Hematopoietic multipotent progenitor cell treated with erythropoietin and hydrocortisone succinate and interleukin-3 and kit ligand, for 15 days (in vitro differentiated cells): Measurements from ENCODE around the gene FMN1.

ENCODE experiments used
- DNase-seq: peaks from one replicate; pipeline ENCODE4 v3.0.0-alpha.2; 2015; ENCODE audit warnings: low spot score

FMN1 gene

DNA sequence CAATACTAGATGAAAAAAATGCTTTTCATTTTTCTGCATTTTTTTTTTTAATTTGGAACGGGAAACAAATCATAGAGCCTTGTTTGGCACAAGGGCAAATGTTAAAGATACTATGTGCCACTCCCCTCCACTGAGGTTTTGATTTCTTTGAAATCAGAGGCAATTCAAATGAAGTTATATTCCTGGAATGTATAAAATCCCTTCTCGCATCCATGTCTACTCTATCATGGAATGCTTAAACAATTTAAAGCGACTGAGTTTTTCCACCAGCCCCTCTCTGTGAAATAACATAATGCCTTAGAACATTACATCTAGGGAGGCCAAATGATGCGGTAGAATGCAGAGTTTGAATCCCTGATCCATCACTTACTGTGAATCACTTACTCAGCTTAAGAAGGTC, 69.7 kb downstream of the FMN1 start:
- DNase-seq, result no peak

DNA sequence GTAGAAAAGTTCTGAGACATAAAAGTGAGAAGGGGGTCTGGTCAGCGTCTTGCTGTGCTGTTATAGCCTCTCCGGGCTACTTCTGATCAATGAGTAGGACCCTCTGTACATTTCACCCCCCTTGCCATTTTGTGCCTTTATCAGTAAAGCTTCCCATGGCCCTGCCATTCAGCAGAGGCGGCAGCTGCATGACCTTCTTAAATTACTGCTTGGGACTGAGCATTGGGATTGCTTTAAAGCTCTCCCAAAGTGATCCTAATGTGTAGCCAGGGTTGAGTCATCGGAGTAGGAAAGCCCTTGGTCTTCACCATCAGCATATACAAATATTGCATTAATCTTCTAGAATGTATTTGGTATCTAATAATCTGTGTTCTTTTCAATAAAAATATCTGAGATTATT, 70.2 kb downstream of the FMN1 start:
- DNase-seq, result no peak

GRCh38 chr15:33119865-33120264, 74.6 kb downstream of the FMN1 start:
- no peak for DNase-seq

GRCh38 chr15:33119273-33119672, 75.2 kb downstream of the FMN1 start:
- DNase-seq, result no peak

GRCh38 chr15:33116198-33116597, 78.3 kb downstream of the FMN1 start:
- DNase-seq, result no peak

GRCh38 chr15:33115191-33115861, 79.2 kb downstream of the FMN1 start:
- no peak for DNase-seq

DNA sequence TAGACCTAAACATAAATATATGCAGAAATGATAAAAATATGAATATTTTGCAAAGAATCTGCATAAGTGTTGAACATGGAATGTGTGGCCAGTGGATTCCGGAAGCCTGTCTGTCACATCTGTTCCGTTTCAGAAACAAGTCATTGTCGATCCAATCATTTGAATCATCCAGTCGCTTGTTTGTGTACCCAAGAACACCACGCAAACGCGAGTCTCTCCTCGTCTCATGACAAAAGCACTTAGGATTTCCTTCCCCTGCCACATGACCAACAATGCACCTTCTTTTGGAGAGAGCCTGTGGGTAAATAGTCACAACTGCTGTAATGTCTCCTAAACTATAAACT, 80.2 kb downstream of the FMN1 start:
- DNase-seq, result no peak

GRCh38 chr15:33113666-33114373, 80.7 kb downstream of the FMN1 start:
- no peak for DNase-seq

- no peak for DNase-seq
These were observed 81.9 kb downstream of the FMN1 start for GRCh38 chr15:33112541-33113105.

- DNase-seq, result no peak
These were observed 83.5 kb downstream of the FMN1 start for GRCh38 chr15:33111041-33111451.

DNA sequence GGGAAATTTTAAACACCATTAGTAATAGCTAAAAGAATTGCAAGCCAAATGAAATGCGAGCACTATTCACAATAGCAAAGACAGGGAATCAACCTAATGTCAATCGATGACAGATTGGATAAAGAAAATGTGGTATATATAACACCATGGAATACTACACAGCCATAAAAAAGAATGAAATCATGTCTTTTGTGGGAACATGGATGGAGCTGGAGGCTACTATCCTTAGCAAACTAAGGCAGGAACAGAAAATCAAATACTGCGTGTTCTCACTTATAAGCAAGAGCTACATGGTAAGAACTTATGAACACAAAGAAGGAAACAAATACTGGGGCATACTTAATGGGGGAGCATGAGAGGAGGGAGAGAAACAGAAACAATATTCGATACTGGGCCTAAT, 85.2 kb downstream of the FMN1 start:
- DNase-seq, result no peak

DNA sequence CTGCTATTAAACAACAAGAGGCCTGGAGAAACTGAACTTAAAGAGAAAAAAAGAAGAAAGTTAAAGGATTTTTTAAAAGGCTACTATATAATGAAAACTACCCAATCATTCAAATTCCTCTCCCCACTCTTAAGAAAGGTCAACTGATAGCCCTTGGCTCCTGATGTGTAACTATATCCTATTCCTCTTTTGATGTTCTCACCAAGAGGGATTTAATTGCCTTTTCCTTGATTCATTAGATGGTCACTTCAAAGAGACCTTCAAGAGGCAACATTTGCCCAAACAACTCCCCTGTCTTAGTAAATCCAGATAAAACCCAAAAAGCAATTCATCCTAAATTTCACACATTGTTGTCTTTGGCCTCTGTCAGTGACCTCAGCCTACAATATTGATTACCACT, 86.0 kb downstream of the FMN1 start:
- DNase-seq, result no peak

GRCh38 chr15:33107950-33108349, 86.6 kb downstream of the FMN1 start:
- DNase-seq, result no peak

- no peak for DNase-seq
These were observed 90.3 kb downstream of the FMN1 start for GRCh38 chr15:33104212-33104611.

- no peak for DNase-seq
These were observed 93.5 kb downstream of the FMN1 start for GRCh38 chr15:33101036-33101435.

DNA sequence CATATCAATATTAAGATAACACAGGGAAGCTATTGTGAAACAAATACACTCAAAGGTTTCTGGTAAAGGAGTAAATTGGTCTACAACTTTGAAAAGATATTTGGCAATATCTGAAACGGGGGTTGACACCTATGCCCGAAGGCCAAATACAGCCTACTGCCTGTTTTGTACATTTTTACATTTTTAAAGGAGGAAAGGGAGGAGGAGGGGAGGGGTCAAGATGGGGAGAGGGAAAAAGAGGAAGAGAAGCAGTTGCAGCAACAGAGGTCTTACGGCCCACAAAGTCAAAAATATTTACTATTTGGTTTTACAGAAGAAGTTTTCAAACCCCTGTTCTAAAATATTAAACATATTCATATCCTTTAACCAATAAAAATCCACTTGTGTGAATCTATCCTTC, 94.2 kb downstream of the FMN1 start:
- DNase-seq, result no peak

DNA sequence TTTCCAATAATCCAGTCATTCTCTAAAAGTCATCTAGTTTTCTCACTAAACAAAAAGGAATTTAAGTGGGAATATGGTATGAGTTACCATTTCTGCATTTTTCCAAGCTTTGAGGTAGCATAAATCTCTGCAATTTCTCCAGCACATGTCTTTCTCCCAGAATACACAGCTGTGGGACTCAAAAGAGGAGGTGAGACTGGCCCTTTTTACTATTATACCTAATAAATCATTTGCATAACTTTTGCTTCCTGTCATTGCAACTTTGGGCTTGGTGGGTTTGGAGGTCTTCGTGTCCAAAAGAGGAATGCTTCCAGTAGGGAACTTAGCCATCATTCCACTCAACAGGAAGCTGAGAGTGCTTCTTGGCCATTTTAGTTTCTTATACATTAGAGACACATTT, 94.8 kb downstream of the FMN1 start:
- no peak for DNase-seq

DNA sequence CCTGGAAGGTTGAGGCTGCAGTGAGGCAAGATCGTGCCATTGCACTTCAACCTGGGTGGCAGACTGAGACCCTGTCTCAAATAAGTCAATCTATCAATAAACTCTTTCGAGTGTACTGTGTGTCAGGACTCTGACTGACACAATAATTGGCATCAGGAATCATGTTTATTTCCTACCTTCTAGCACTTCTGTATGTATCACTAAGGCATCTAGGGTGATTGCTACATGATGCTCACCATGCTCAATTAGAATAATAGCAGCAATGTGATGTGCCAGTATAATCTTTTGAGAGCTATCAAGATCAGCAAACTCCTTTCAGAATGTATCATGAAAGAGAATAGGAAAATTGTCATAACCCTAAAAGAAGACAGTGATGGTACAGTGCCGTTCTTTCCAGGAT, 95.3 kb downstream of the FMN1 start:
- no peak for DNase-seq

DNA sequence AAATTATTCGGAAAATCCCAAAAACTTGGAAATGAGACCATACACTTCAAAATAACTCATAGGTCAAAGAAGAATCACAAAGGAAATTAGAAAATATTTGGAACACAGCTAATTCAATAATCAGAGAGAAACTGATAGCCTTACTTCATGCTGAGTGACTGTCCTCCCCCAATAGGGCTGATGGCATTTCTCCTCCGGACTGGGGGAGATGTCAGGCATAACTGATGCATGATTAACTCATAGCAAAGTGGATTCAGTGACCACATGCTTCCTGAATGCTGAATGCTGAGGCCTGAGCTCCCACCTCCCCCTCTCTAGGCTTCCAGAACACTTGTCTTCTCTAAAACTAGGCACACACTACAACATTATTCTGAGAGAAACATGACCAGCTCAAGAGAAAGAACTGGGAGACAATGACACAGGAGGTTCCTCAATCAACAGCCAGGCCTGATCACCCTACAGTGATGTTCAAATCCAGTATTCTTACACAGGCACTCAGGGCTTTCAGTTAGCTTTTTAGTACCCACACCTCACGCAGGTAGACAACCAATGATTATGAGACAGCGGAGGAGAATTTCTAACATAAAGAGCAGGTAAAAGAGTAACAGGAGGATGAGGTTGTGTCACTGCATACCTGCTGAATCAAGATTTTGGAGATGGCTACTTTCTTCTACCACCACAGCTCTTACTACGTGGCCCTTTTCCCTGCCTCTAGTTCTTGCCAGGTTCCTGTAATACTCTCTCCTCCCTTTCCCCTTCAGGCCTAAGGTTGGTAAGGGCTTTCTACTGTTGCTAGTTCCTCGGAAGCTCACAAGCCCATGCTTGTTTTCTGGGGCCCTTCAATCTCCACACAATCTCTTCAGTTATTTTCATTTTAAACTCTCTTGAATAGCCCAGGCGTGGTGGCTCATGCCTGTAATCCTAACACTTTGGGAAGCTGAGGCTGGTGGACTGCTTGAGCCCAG, 96.1 kb downstream of the FMN1 start:
- DNase-seq, result no peak

GRCh38 chr15:33096134-33096533, 98.4 kb downstream of the FMN1 start:
- DNase-seq, result no peak

GRCh38 chr15:33095641-33096040, 98.9 kb downstream of the FMN1 start:
- no peak for DNase-seq

DNA sequence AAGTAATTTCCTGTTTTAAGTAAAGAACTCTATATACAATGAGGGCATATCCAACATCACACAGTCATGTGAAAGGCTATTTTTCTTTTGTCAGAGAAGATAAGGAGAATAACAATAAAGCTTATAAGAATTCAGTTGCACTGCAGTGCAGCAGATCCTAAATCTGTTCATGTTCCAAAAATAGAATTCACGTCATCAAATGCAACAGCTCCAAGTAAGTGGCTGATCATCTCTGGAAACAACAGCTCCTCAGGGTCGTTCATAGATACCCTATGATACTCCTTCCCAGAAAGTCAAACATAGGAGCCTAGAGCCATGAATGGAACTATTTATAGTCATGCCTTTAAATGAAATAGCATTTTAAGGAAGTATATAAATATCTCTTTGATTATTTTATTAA, 100.2 kb downstream of the FMN1 start:
- no peak for DNase-seq

- DNase-seq, result no peak
These were observed 101.3 kb downstream of the FMN1 start for GRCh38 chr15:33093222-33093621.
